GM19043 (cell line): Measurements from ENCODE around the gene NPPC.
"Not testable (repeated sequence)": the region's sequence is repeated elsewhere in the genome, so short reads cannot be mapped to it uniquely, and the experiment has no call there.

ENCODE experiments used
- ATAC-seq: cut with Tn5 transposase; IDR thresholded peaks from one replicate; pipeline ENCODE4 v1.9.1; 2021; ENCODE audit warnings: low read depth; ENCODE audit not compliant: unreplicated experiment

Gene NPPC

GRCh38 chr2:231926180-231926741 lies at the start of gene NPPC:
NPPC (minus strand) TSS chr2:231926396; CDS start chr2:231926249, 147 bp downstream.
- ATAC-seq, result peak; percentile 62

GRCh38 chr2:231975001-231975400 lies 48.8 kb upstream of the NPPC start:
- no peak for ATAC-seq

- ATAC-seq, result no peak
Observed at GRCh38 chr2:231970461-231970860, 44.3 kb upstream of the NPPC start.

GRCh38 chr2:231968820-231969219 lies 42.6 kb upstream of the NPPC start:
- ATAC-seq, result no peak

- ATAC-seq, result no peak
Observed at GRCh38 chr2:231966886-231967285, 40.7 kb upstream of the NPPC start.

- ATAC-seq, result no peak
Observed at GRCh38 chr2:231965102-231965501, 38.9 kb upstream of the NPPC start.

- ATAC-seq, result peak; percentile 91
Observed at GRCh38 chr2:231961349-231962166, 35.4 kb upstream of the NPPC start, which contains the start of gene DIS3L2. DIS3L2 (plus strand) TSS chr2:231961713; CDS start chr2:232014928, 53,215 bp downstream.

- ATAC-seq, result peak; percentile 23
Observed at GRCh38 chr2:231960810-231961348, 34.7 kb upstream of the NPPC start.

- no peak for ATAC-seq
Observed at GRCh38 chr2:231957913-231958763, 31.9 kb upstream of the NPPC start.

GRCh38 chr2:231955758-231956472 lies 29.7 kb upstream of the NPPC start:
- ATAC-seq, result no peak

GRCh38 chr2:231951452-231952035 lies 25.3 kb upstream of the NPPC start:
- no peak for ATAC-seq

- ATAC-seq, result no peak
Observed at GRCh38 chr2:231947694-231948093, 21.5 kb upstream of the NPPC start.

GRCh38 chr2:231947112-231947511 lies 20.9 kb upstream of the NPPC start:
- ATAC-seq, result not testable (repeated sequence)

- ATAC-seq, result no peak
Observed at GRCh38 chr2:231946241-231946814, 20.1 kb upstream of the NPPC start.

- no peak for ATAC-seq
Observed at GRCh38 chr2:231942180-231942579, 16.0 kb upstream of the NPPC start.

- no peak for ATAC-seq
Observed at GRCh38 chr2:231941673-231942072, 15.5 kb upstream of the NPPC start.

GRCh38 chr2:231940795-231941194 lies 14.6 kb upstream of the NPPC start:
- no peak for ATAC-seq

GRCh38 chr2:231939022-231939421 lies 12.8 kb upstream of the NPPC start:
- ATAC-seq, result no peak

- no peak for ATAC-seq
Observed at GRCh38 chr2:231937057-231937456, 10.9 kb upstream of the NPPC start.
